GM21360 (cell line): ENCODE data around the gene DRD4.
"Not testable (repeated sequence)": the region's sequence is repeated elsewhere in the genome, so short reads cannot be mapped to it uniquely, and the experiment has no call there.

Source experiments
- ATAC-seq: cut with Tn5 transposase; IDR thresholded peaks from one replicate; pipeline ENCODE4 v1.9.1; 2021; ENCODE audit warnings: mild to moderate bottlenecking, moderate library complexity; ENCODE audit not compliant: unreplicated experiment

The DRD4 gene

DNA sequence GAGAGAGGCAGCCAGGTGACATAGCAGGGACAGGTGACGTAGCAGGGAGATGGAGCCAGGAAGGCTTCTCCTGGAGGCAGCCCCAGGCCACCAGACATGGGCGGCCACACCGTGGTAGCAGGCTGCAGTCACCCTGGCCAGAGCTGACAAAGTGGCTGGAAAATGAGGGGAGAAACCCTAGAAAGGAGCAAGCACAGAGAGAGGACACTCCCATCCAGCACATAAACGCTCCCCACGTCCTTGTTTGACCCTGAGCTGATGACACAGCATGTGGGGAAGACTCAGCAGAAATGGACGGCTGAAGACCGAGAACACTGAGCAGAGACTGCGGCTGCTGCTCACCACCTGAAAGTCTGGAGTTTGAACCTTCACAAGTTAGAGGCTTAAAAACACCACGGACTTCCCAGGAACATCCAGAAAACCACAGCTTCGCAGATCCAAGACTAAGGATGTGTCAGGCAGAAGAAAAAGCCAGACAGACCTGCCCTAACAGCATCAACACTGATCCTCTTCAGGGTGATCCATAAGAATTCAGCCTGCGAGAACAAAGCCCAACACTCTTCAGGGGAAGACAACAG, 28.7 kb downstream of the DRD4 start:
- ATAC-seq = no peak

DNA sequence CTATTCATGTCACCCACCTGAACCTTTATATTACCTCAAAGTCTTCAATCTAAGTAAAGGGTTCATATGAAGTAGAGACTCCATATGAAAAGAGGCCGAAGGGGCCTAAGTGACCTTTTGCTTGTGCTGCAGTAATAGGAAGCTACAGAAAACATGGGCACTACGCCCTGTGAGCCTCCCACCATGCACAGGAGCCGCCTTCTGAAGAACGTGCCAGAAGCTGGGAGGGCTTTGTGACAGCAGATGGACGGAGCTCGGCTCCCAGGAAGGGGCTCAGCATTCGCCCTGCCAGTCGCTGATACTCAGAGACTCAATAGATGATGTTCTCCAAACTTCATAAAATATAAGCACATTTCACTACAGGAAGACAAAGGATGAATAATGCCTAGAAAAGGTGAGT, 36.8 kb downstream of the DRD4 start:
- ATAC-seq = no peak

DNA sequence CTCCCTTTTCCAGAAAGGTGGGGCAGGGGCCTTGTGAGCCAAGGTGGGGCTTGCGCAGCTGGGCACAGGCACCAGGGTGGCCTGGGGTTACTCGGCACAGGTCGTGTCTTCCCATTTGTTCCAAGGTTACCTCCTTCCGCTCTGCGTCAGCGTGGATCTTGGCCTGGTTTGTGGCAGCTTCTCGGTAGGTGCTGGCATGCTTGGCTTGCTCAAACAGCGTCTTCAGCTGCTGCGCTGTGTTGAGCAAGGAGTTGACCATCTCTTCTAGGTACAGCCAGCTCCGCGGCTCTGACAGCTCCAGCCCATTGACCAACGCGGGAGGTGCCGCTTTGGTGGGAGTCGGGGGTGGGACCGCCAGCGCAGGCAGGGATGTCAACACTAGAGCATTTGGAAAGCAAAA, 37.3 kb downstream of the DRD4 start:
- ATAC-seq = no peak

DNA sequence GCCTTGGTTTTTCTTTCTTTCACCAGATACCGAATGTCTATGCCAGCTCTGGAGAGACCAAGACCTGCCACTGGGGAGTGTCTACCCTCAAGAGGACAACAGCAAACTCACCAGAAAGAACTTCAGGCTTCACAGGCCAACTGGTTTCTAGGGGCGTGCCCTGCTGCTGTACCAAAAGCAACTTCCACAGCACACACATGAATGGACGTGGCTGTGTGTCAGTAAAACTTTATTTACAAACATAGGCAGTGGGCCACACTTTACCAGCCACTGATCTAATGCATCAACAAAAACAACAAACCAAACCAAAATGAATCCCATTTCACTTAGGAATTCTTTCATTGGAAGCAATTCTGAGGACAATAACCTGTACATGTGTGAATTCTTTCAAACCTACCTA, 41.2 kb downstream of the DRD4 start:
- no peak for ATAC-seq

DNA sequence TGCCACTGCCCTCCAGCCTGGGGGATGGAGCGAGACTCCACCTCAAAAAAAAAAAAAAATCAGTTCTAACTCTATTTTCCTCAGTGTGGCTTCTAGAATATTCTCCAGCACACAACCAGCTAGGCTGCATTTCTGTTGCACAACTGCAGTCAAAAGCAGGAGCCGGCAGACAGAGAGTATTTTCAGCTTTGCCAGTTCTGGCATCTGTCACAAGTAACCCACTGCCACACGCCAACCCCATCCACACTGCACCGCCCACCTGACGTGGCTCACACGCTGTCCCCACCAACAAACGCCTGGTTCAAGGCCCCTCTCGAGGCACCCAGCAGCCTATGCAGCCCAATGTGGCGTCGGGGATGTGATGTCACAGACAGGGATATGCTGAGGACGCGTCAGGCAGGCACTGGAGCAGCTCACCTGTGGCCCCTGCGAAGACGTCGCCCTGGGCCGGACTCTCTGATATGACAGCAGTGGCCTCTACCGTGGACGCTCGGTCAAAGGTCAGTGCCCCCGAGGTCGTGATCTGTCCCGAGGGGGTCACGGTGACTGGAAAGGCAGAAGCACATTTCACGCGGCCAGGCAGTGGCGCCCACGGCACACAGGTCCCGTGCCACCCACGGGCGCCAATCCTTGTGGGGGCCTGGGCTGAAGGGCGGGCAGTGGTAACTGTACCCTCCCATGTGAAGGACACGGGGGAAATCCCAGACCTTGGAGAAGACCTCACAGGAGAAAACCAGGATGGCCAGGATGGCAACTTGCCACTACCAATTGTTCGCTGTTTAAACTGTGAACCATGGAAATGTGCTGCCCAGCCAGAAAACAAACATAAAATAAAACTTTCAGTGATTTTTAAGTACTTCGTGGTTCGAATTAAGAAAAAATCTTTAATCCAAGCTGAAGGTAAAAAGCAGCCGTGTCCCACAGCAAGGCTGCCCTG, 42.5 kb downstream of the DRD4 start:
- ATAC-seq = no peak

DNA sequence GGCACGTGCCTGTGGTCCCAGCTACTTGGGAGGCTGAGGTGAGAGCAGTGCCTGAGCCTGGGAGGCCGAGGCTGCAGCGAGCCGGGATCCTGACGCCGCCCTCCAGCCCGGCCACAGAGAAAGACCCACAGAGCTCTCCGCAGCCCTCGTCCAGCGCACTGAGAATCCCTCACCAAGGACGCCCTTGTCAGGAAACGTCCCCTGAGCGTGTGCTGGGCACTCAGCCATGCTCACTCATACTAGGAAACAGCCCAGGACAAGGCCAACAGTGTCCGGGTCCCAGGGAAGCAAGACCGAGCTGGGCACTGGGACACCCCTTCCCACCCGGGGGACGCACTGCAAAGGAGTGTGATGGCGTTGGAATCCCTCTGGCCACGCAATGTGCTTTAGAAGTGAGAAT, 43.4 kb downstream of the DRD4 start:
- ATAC-seq = no peak

DNA sequence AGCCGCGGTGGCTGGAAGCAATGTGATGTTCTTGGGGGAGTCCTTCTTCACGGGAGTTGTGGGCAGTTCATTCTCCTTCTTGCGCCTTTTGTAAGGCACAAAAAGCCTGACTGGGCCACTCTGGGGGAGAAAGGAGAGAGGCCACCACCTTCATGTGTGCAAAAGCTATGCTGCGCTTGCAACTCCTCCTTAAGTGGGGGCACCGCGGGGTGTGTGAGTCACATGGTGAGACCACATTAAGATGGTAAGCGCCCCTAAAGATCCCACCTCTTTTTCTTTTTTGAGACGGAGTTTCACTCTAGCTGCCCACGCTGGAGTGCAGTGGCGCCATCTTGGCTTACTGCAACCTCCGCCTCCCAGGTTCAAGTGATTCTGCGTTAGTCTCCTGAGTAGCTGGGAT, 43.9 kb downstream of the DRD4 start:
- ATAC-seq = no peak

DNA sequence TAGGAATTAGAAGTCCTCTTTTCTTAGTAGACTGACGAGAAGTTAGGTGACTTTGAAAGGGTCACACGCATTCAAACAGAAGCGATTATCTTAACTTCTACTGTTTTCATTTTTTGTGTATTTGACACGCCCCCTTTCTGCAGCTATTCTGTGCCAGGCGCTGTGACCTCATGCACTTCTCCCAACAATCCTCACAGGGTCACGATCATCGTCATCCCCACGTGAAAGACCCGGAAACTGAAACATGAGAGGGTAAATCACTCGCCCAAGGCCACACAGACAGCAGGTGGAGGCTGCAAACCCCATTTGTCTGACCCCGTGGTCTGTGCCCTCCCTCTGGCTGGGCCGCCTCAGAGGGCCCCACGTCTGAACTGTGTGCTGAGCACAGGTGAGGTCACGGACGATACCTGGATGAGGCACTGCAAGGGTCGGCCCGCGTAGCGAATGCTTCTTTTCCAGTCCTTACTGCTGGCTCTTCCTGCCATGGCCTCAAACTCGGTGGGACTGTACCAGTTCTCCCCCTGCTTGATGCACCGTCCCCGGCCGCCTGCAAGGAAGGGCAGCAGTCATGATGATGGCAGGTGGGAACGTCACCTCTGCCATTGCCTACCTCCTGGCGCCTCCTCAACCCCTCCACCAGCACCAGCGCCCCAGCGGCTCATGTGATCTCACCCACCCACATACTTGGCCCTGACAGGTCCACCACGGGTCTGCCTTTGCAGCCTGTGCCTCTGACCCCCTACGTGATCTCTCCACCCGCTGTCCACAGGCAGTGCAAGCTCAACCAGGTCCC, 49.6 kb downstream of the DRD4 start:
- no peak for ATAC-seq

DNA sequence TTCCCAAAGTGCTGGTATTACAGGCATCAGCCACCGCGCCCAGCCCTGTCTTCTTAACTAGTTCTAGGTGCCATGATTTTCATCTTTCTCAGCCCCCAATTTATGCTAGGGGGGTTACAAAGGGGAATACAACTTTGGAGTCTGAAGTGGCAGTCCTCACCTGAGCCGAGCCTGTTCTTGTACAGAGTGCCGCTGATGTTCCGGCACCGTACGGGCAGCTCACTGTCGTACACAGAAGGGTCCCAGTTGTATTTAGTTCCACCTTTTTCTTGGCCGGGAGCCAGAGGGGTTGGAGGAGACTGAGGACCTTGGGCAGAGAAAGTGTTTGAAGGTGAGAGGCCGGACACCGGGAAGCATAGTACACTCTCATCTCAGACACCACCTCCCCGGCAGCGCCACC, 50.7 kb downstream of the DRD4 start:
- ATAC-seq = no peak

DNA sequence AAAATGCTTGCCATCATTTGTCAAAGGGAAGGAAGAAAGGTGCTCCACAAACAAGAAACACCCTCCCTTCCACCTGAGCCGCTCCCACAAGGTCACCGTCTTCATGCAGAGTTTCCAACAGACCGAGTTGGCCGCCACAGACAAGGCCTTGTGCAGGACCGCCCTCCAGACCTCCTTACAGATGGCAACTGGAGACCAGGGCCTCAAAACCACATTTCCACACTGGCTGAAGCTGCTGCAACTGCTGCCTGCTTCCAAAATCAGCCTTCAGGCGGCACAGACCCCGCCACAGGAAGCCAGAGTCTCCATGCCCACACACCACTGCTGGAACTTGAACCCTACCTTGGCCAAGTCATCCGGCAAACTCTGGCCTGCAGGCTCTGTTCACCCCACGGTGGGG, 51.6 kb downstream of the DRD4 start:
- no peak for ATAC-seq

DNA sequence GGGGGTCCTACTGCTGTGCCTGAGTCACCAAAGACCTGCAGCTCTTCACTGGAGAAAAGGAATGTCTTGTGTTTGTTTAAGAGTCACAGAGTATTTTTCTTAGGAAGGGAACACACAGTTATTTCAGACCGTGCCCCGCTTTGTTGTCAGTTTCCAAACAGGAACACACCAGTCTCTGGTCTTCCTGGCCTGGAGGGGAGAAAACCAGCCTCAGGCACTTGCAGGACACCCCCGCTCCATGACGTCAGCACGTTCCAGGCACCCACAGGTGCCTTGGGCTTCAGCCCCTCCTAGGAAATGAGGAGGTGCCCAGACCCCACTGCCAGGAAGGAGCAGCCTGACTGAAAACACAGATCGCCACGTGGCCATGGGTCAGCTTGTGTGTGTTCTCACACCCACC, 52.6 kb downstream of the DRD4 start:
- ATAC-seq = no peak

DNA sequence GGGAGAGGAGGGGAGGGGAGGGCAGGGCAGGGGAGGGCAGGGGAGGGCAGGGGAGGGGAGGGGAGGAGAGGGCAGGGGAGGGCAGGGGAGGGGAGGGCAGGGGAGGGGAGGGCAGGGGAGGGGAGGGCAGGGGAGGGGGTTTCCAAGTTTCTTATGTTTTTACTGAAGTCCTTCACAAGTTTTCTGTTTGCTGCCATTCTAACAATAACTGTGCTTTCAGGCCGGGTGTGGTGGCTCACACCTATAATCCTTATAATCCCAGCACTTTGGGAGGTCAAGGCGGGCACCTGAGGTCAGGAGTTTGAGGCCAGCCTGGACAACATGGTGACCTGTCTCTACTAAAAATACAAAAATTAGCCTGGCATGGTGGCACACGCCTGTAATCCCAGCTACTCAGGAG, 53.2 kb downstream of the DRD4 start:
- not testable (repeated sequence) for ATAC-seq
